Kidney (tissue), 14 donors: ENCODE data around the gene THSD4. TPM values are rescaled to one million over a fixed set of nuclear protein-coding genes. Genes with fewer than 3 reads are reported as not detected.

Source experiments
- DNase-seq, 5 donors: peaks; one replicate each; pipeline ENCODE4 v3.0.0-alpha.2; 2013 to 2020
- FAIRE-seq: peaks from 2 replicates; lab custom pipeline; 2012; peaks lifted over from hg19 to GRCh38; lab: Jason Lieb, UNC
- H3K27ac ChIP-seq, 2 donors: one replicate each; pipeline ENCODE4 v1.7.0; 2013; ENCODE audit warnings: low read depth in 2 of 2, low read length in 2 of 2, inconsistent platforms in 1 of 2
- H3K27me3 ChIP-seq: one replicate; pipeline ENCODE4 v1.7.1; 2013; ENCODE audit warnings: low read length, inconsistent platforms; ENCODE audit not compliant: control insufficient read depth, insufficient read depth
- H3K36me3 ChIP-seq, 3 donors: one replicate each; pipeline versions ENCODE4 v1.7.0 to v1.7.1; 2013; ENCODE audit warnings: low read length in 3 of 3, control low read depth in 1 of 3, inconsistent platforms in 1 of 3; ENCODE audit not compliant: insufficient read depth in 3 of 3, control insufficient read depth in 2 of 3
- H3K4me1 ChIP-seq, 3 donors: one replicate each; pipeline versions ENCODE4 v1.7.0 to v1.7.1; 2013; ENCODE audit warnings: low read length in 3 of 3, inconsistent platforms in 1 of 3, low read depth in 1 of 3; ENCODE audit not compliant: control insufficient read depth in 2 of 3, insufficient read depth in 2 of 3
- H3K4me3 ChIP-seq, 3 donors: one replicate each; pipeline versions ENCODE4 v1.7.0 to v1.8.1; 2013; ENCODE audit warnings: low read length in 3 of 3, control low read depth in 1 of 3, inconsistent platforms in 1 of 3
- H3K9ac ChIP-seq, 3 donors: one replicate each; pipeline versions ENCODE4 v1.7.0 to v1.7.1; 2013; ENCODE audit warnings: low read length in 3 of 3, control low read depth in 1 of 3, inconsistent platforms in 1 of 3
- H3K9me3 ChIP-seq, 3 donors: one replicate each; pipeline versions ENCODE4 v1.7.0 to v1.7.1; 2013; ENCODE audit warnings: low read length in 3 of 3, control low read depth in 1 of 3, inconsistent platforms in 1 of 3; ENCODE audit not compliant: control insufficient read depth in 2 of 3, insufficient read depth in 1 of 3
- CTCF ChIP-seq: IDR thresholded peaks from 3 replicates; pipeline ENCODE4 v1.5.1; 2012; ENCODE audit warnings: mild to moderate bottlenecking, moderate library complexity, borderline replicate concordance; ENCODE audit not compliant: insufficient read depth; ENCODE audit errors: extremely low read depth
- intact Hi-C: fragments of 100-400 bp; cut with DNase I; formaldehyde crosslinking; loops from one replicate; pipeline ENCODE4 v1.11.1; 2022
- polyA plus RNA-seq: library from polyadenylated mRNA; stranded (reverse); fragments of 350-450 nt; fragmentation: Illumina TruSeq; extraction: RNeasy Lipid Tissue Mini Kit (QIAGEN cat#74804); gene quantifications from one replicate; pipeline ENCODE4 v1.2.3, GENCODE V29; 2014; ENCODE audit warnings: low read depth, low replicate concordance; ENCODE audit not compliant: insufficient read depth
- total RNA-seq: library from RNA; stranded (reverse); fragmentation: NEBNext Ultra II Directional; extraction: Animal tissue kit (Norgen Biotek cat#: 25700); gene quantifications from one replicate; pipeline ENCODE4 v1.2.1, GENCODE V29; 2021
- donor health status: control.
- donor health status: control.
- donor health status: control.
- donor health status: control.
- donor health status: control.
- donor health status: DM: yes; HTN: yes; CAD: no.
- donor health status: Normal renal cell carcinoma (clear cell type).

Gene THSD4
- total and polyA plus RNA-seq, 2 donors from 2014 or later, result 9.4 to 36.3 TPM

- FAIRE-seq (no peak), DNase-seq (peak in 1 of 5 donors; percentile 63)
- no peak overlapping the region for H3K9ac ChIP-seq
- H3K9me3 ChIP-seq, result no peaks in the 10 kb centered on the region
- no peaks in the 10 kb centered on the region for H3K27me3 ChIP-seq
- no peak overlapping the region for H3K4me3 ChIP-seq
- intact Hi-C loops, result no loop called here
- H3K27ac ChIP-seq, result peak overlapping the region in 1 of 2 donors; percentile 26
- no peaks in the 10 kb centered on the region for H3K36me3 ChIP-seq
- peaks cover 0 to 15% (median 6%) of the 10 kb centered on the region in 3 donors for H3K4me1 ChIP-seq
- TF ChIP-seq CTCF, result no peak
These were observed 270.2 kb downstream of the THSD4 start for GRCh38 chr15:71385457-71385856.

- intact Hi-C loops, result no loop called here
- no peak for DNase-seq
- Histone ChIP-seq H3K4me3 (no peak overlapping the region), H3K36me3 (no peaks in the 10 kb centered on the region), H3K4me1 (peaks cover 0 to 15% (median 6%) of the 10 kb centered on the region in 3 donors), H3K9me3 (no peaks in the 10 kb centered on the region), H3K27ac (no peak overlapping the region), H3K27me3 (no peaks in the 10 kb centered on the region), H3K9ac (no peak overlapping the region)
- FAIRE-seq, result no peak
- TF ChIP-seq CTCF, result no peak
These were observed 270.7 kb downstream of the THSD4 start for GRCh38 chr15:71386005-71386404.

- Histone ChIP-seq H3K4me1 (peaks cover 0 to 15% (median 6%) of the 10 kb centered on the region in 3 donors), H3K4me3 (no peak overlapping the region), H3K9ac (no peak overlapping the region), H3K27me3 (no peaks in the 10 kb centered on the region), H3K9me3 (no peaks in the 10 kb centered on the region), H3K36me3 (no peaks in the 10 kb centered on the region), H3K27ac (no peak overlapping the region)
- DNase-seq (peak in 2 of 5 donors; percentile 68 to 72), FAIRE-seq (peak; percentile 77)
- intact Hi-C loops, result no loop called here
- peak; percentile 28 for TF ChIP-seq CTCF
These were observed 271.4 kb downstream of the THSD4 start for GRCh38 chr15:71386448-71387236.
